Mesendoderm (in vitro differentiated cells): ENCODE measurements around the gene CHD2.

Source experiments
- DNase-seq: peaks from one replicate; pipeline ENCODE4 v3.0.0; 2013
- H2AK5ac ChIP-seq: 2 replicates; pipeline ENCODE4 v1.6.1; 2013; ENCODE audit warnings: low read length, inconsistent platforms
- H2BK120ac ChIP-seq: 2 replicates; pipeline ENCODE4 v1.6.1; 2013; ENCODE audit warnings: low read depth, mild to moderate bottlenecking, low read length, moderate library complexity, mixed read lengths
- H2BK15ac ChIP-seq: replicated peaks from 2 replicates; pipeline ENCODE4 v1.6.1; 2013; ENCODE audit warnings: low read depth, mild to moderate bottlenecking, moderate library complexity
- H2BK5ac ChIP-seq: 2 replicates; pipeline ENCODE4 v1.6.1; 2013; ENCODE audit warnings: low read length, inconsistent platforms
- H3K18ac ChIP-seq: 2 replicates; pipeline ENCODE4 v1.6.1; 2013; ENCODE audit warnings: mild to moderate bottlenecking, low read length, mixed read lengths
- H3K23ac ChIP-seq: one replicate; pipeline ENCODE4 v1.6.1; 2013; ENCODE audit warnings: low read length
- H3K27ac ChIP-seq: 2 replicates; pipeline ENCODE4 v1.5.1; 2013; ENCODE audit warnings: low read depth, mild to moderate bottlenecking, inconsistent platforms, low read length, moderate library complexity
- H3K27me3 ChIP-seq: 2 replicates; pipeline ENCODE4 v1.6.1; 2013; ENCODE audit warnings: low read length, control low read depth, mild to moderate bottlenecking, inconsistent platforms; ENCODE audit not compliant: insufficient read depth, poor library complexity
- H3K36me3 ChIP-seq: 2 replicates; pipeline ENCODE4 v1.6.1; 2013; ENCODE audit warnings: low read length, inconsistent platforms; ENCODE audit not compliant: control insufficient read depth, insufficient read depth
- H3K4ac ChIP-seq: one replicate; pipeline ENCODE4 v1.6.1; 2013; ENCODE audit warnings: low read depth, mild to moderate bottlenecking, low read length, moderate library complexity
- H3K4me1 ChIP-seq: 2 replicates; pipeline ENCODE4 v1.6.1; 2013; ENCODE audit warnings: low read depth, low read length, inconsistent platforms; ENCODE audit not compliant: control insufficient read depth
- H3K4me2 ChIP-seq: 2 replicates; pipeline ENCODE4 v1.6.1; 2013; ENCODE audit warnings: low read length
- H3K4me3 ChIP-seq: 2 replicates; pipeline ENCODE4 v1.5.1; 2013; ENCODE audit warnings: mild to moderate bottlenecking, low read length
- H3K56ac ChIP-seq: one replicate; pipeline ENCODE4 v1.6.1; 2013; ENCODE audit warnings: low read length
- H3K79me1 ChIP-seq: 2 replicates; pipeline ENCODE4 v1.6.1; 2013; ENCODE audit warnings: low read length, inconsistent platforms
- H3K79me2 ChIP-seq: 2 replicates; pipeline ENCODE4 v1.6.1; 2013; ENCODE audit warnings: mild to moderate bottlenecking, low read length; ENCODE audit not compliant: control insufficient read depth, insufficient read depth
- H3K9ac ChIP-seq: 2 replicates; pipeline ENCODE4 v1.6.1; 2013; ENCODE audit warnings: low read length, inconsistent platforms
- H4K5ac ChIP-seq: one replicate; pipeline ENCODE4 v1.6.1; 2013; ENCODE audit warnings: low read length
- H4K8ac ChIP-seq: one replicate; pipeline ENCODE4 v1.6.1; 2013; ENCODE audit warnings: low read depth, mild to moderate bottlenecking, control low read depth, low read length, moderate library complexity
- WGBS: extraction: QIAGEN DNeasy Blood & Tissue Kit; methylation state at CpG from one replicate; pipeline ENCODE4 v1.1.7; 2013; ENCODE audit warnings: low lambda C conversion rate, missing lambda C conversion rate; ENCODE audit not compliant: insufficient coverage; ENCODE audit errors: extremely low coverage; 5-methylcytosine and 5-hydroxymethylcytosine counted together

Gene CHD2

GRCh38 chr15:93027413-93027812 is 127.3 kb downstream of the CHD2 start:
- Histone ChIP-seq H4K8ac (no peak overlapping the region), H3K4me2 (no peak overlapping the region), H3K9ac (no peak overlapping the region), H3K4me3 (no peak overlapping the region), H3K27ac (no peak overlapping the region), H3K4ac (no peak overlapping the region), H2BK120ac (no peak overlapping the region), H3K4me1 (no peaks in the 10 kb centered on the region), H2BK5ac (no peak overlapping the region), H3K79me2 (no peaks in the 10 kb centered on the region), H3K23ac (no peak overlapping the region), H3K18ac (no peak overlapping the region), H4K5ac (no peak overlapping the region), H2BK15ac (no peak overlapping the region), H3K56ac (no peak overlapping the region), H3K36me3 (peaks cover 14% of the 10 kb centered on the region), H3K27me3 (no peaks in the 10 kb centered on the region), H3K79me1 (peaks cover 11% of the 10 kb centered on the region), H2AK5ac (no peak overlapping the region)
- DNase-seq = no peak
- WGBS = no CpG with 5 or more reads among the region's 10 CpGs

GRCh38 chr15:93028111-93028631 is 128.0 kb downstream of the CHD2 start:
- Histone ChIP-seq H3K79me2 (no peaks in the 10 kb centered on the region), H3K27ac (no peak overlapping the region), H3K4ac (no peak overlapping the region), H2BK15ac (no peak overlapping the region), H4K8ac (no peak overlapping the region), H2AK5ac (no peak overlapping the region), H3K27me3 (no peaks in the 10 kb centered on the region), H2BK120ac (no peak overlapping the region), H4K5ac (no peak overlapping the region), H3K36me3 (peaks cover 13% of the 10 kb centered on the region), H3K56ac (no peak overlapping the region), H3K4me3 (no peak overlapping the region), H3K79me1 (peaks cover 9% of the 10 kb centered on the region), H3K4me2 (no peak overlapping the region), H3K4me1 (no peaks in the 10 kb centered on the region), H3K23ac (no peak overlapping the region), H3K9ac (no peak overlapping the region), H3K18ac (no peak overlapping the region), H2BK5ac (no peak overlapping the region)
- no peak for DNase-seq
- WGBS = no CpG with 5 or more reads among the region's 13 CpGs

GRCh38 chr15:93028632-93029213 is 128.6 kb downstream of the CHD2 start:
- Histone ChIP-seq H2BK120ac (no peak overlapping the region), H3K56ac (no peak overlapping the region), H3K4ac (no peak overlapping the region), H2BK15ac (no peak overlapping the region), H2AK5ac (no peak overlapping the region), H3K79me1 (peaks cover 9% of the 10 kb centered on the region), H3K27ac (no peak overlapping the region), H3K27me3 (no peaks in the 10 kb centered on the region), H2BK5ac (no peak overlapping the region), H4K8ac (no peak overlapping the region), H3K4me3 (no peak overlapping the region), H3K9ac (no peak overlapping the region), H3K36me3 (peaks cover 13% of the 10 kb centered on the region), H3K23ac (no peak overlapping the region), H4K5ac (no peak overlapping the region), H3K4me2 (no peak overlapping the region), H3K4me1 (no peaks in the 10 kb centered on the region), H3K18ac (no peak overlapping the region), H3K79me2 (no peaks in the 10 kb centered on the region)
- DNase-seq = no peak
- WGBS = no CpG with 5 or more reads among the region's 21 CpGs

GRCh38 chr15:93029214-93029835 is 129.2 kb downstream of the CHD2 start:
- WGBS = no CpG with 5 or more reads among the region's 17 CpGs
- no peak overlapping the region for H3K9ac ChIP-seq
- H3K23ac ChIP-seq = no peak overlapping the region
- no peak overlapping the region for H2BK120ac ChIP-seq
- H3K56ac ChIP-seq = no peak overlapping the region
- no peaks in the 10 kb centered on the region for H3K79me2 ChIP-seq
- H3K4me1 ChIP-seq = no peaks in the 10 kb centered on the region
- no peaks in the 10 kb centered on the region for H3K27me3 ChIP-seq
- no peak for DNase-seq
- no peak overlapping the region for H4K5ac ChIP-seq
- peaks cover 12% of the 10 kb centered on the region for H3K36me3 ChIP-seq
- H3K18ac ChIP-seq = no peak overlapping the region
- H3K4me3 ChIP-seq = no peak overlapping the region
- no peak overlapping the region for H3K4me2 ChIP-seq
- no peak overlapping the region for H4K8ac ChIP-seq
- H2AK5ac ChIP-seq = no peak overlapping the region
- no peak overlapping the region for H3K4ac ChIP-seq
- H2BK15ac ChIP-seq = no peak overlapping the region
- H3K27ac ChIP-seq = no peak overlapping the region
- H2BK5ac ChIP-seq = no peak overlapping the region
- peaks cover 9% of the 10 kb centered on the region for H3K79me1 ChIP-seq

GRCh38 chr15:93029836-93030429 is 129.8 kb downstream of the CHD2 start:
- H3K23ac ChIP-seq = no peak overlapping the region
- no peaks in the 10 kb centered on the region for H3K27me3 ChIP-seq
- no peak overlapping the region for H3K9ac ChIP-seq
- no peak overlapping the region for H3K4ac ChIP-seq
- WGBS = no CpG with 5 or more reads among the region's 12 CpGs
- H3K79me1 ChIP-seq = peaks cover 7% of the 10 kb centered on the region
- no peak overlapping the region for H4K8ac ChIP-seq
- no peak overlapping the region for H2AK5ac ChIP-seq
- no peak overlapping the region for H3K4me2 ChIP-seq
- DNase-seq = no peak
- H3K56ac ChIP-seq = no peak overlapping the region
- H2BK15ac ChIP-seq = no peak overlapping the region
- no peak overlapping the region for H2BK120ac ChIP-seq
- H3K36me3 ChIP-seq = peaks cover 5% of the 10 kb centered on the region
- no peak overlapping the region for H3K27ac ChIP-seq
- H4K5ac ChIP-seq = no peak overlapping the region
- H3K18ac ChIP-seq = no peak overlapping the region
- H3K4me1 ChIP-seq = no peaks in the 10 kb centered on the region
- no peak overlapping the region for H3K4me3 ChIP-seq
- H2BK5ac ChIP-seq = no peak overlapping the region
- H3K79me2 ChIP-seq = no peaks in the 10 kb centered on the region
